ENCODE measurements around the gene MRPS11.
A peak's percentile ranks its signal among the peaks of the same experiment; 100 is the strongest.
"Not testable (repeated sequence)": the region's sequence is repeated elsewhere in the genome, so short reads cannot be mapped to it uniquely, and the experiment has no call there.

The MRPS11 gene

GRCh38 chr15:88456733-88457132 lies 10.8 kb upstream of the MRPS11 start:
- DNase-seq = no peak

GRCh38 chr15:88463870-88464532 lies 3.5 kb upstream of the MRPS11 start:
- no peak for DNase-seq

- DNase-seq = peak; percentile 77
Measured at GRCh38 chr15:88465633-88466224, 1.8 kb upstream of the MRPS11 start.

GRCh38 chr15:88467935-88468528 lies 524 bp downstream of the MRPS11 start:
- DNase-seq = no peak

- not testable (repeated sequence) for DNase-seq
Measured at GRCh38 chr15:88468721-88469120, 1.2 kb downstream of the MRPS11 start.

- no peak for DNase-seq
Measured at GRCh38 chr15:88469321-88469720, 1.8 kb downstream of the MRPS11 start.

GRCh38 chr15:88470625-88471372 lies 3.3 kb downstream of the MRPS11 start:
- no peak for DNase-seq

- DNase-seq = no peak
Measured at GRCh38 chr15:88472225-88472624, 4.7 kb downstream of the MRPS11 start.

- DNase-seq = not testable (repeated sequence)
Measured at GRCh38 chr15:88473661-88474293, 6.3 kb downstream of the MRPS11 start.

- peak; percentile 61 for DNase-seq
Measured at GRCh38 chr15:88476635-88477060, 9.1 kb downstream of the MRPS11 start.

- no peak for DNase-seq
Measured at GRCh38 chr15:88477126-88477525, 9.6 kb downstream of the MRPS11 start.

- no peak for DNase-seq
Measured at GRCh38 chr15:88477904-88478303, 10.4 kb downstream of the MRPS11 start.

- DNase-seq = no peak
Measured at GRCh38 chr15:88479169-88479568, 11.7 kb downstream of the MRPS11 start.

GRCh38 chr15:88480981-88481380 lies 13.5 kb downstream of the MRPS11 start:
- DNase-seq = no peak

GRCh38 chr15:88482263-88482662 lies 14.8 kb downstream of the MRPS11 start:
- no peak for DNase-seq

- peak; percentile 44 for DNase-seq
Measured at GRCh38 chr15:88484682-88485331, 17.3 kb downstream of the MRPS11 start.

GRCh38 chr15:88487178-88487795 lies 19.8 kb downstream of the MRPS11 start:
- DNase-seq = peak; percentile 16

- no peak for DNase-seq
Measured at GRCh38 chr15:88487796-88488523, 20.5 kb downstream of the MRPS11 start.

GRCh38 chr15:88489321-88489720 lies 21.8 kb downstream of the MRPS11 start:
- DNase-seq = no peak

- DNase-seq = no peak
Measured at GRCh38 chr15:88490036-88490435, 22.5 kb downstream of the MRPS11 start.

GRCh38 chr15:88491158-88491557 lies 23.6 kb downstream of the MRPS11 start:
- DNase-seq = no peak
